Progenitor cell of endocrine pancreas (in vitro differentiated cells): ENCODE measurements around the gene NDUFAF8. TPM values are rescaled to one million over a fixed set of nuclear protein-coding genes. Genes with fewer than 3 reads are reported as not detected.
A peak's percentile ranks its signal among the peaks of the same experiment; 100 is the strongest.

Source experiments
- DNase-seq: peaks from one replicate; pipeline ENCODE4 v3.0.0; 2021; ENCODE audit warnings: low spot score; ENCODE audit not compliant: unreplicated experiment
- H3K27ac Mint-ChIP-seq: 2 replicates; pipeline ENCODE4 v1.8.0; 2021; ENCODE audit warnings: mild to moderate bottlenecking, moderate library complexity, mixed read lengths
- H3K27me3 Mint-ChIP-seq: 2 replicates; pipeline ENCODE4 v1.8.0; 2021; ENCODE audit warnings: mixed read lengths
- H3K36me3 Mint-ChIP-seq: 2 replicates; pipeline ENCODE4 v1.8.0; 2022; ENCODE audit warnings: mixed read lengths; ENCODE audit not compliant: insufficient read depth
- H3K4me1 Mint-ChIP-seq: 2 replicates; pipeline ENCODE4 v1.8.0; 2021; ENCODE audit warnings: low read depth, mixed read lengths
- H3K4me3 Mint-ChIP-seq: 2 replicates; pipeline ENCODE4 v1.8.0; 2021; ENCODE audit warnings: low read depth, mild to moderate bottlenecking, moderate library complexity, mixed read lengths
- H3K9me3 Mint-ChIP-seq: 2 replicates; pipeline ENCODE4 v1.8.0; 2021; ENCODE audit warnings: low read depth, mixed read lengths
- CTCF ChIP-seq: fragments of 200-600 bp; sonication (generic); IDR thresholded peaks from one replicate; pipeline ENCODE4 v1.5.0; 2021; ENCODE audit warnings: antibody characterized with exemption, mild to moderate bottlenecking; ENCODE audit not compliant: unreplicated experiment
- total RNA-seq: library from RNA; stranded (reverse); gene quantifications from 2 replicates; pipeline ENCODE4 v1.2.1, GENCODE V29; 2021

The NDUFAF8 gene
- total RNA-seq, 1 donor from 2014 or later, result 43.6 TPM

- no peaks in the 10 kb centered on the region for H3K9me3 Mint-ChIP-seq
- H3K27ac Mint-ChIP-seq, result no peak overlapping the region
- peaks cover 9% of the 10 kb centered on the region for H3K36me3 Mint-ChIP-seq
- no peak overlapping the region for H3K4me3 Mint-ChIP-seq
- H3K27me3 Mint-ChIP-seq, result no peaks in the 10 kb centered on the region
- peaks cover 5% of the 10 kb centered on the region for H3K4me1 Mint-ChIP-seq
- no peak for DNase-seq
- TF ChIP-seq CTCF, result no peak
Observed at GRCh38 chr17:81250286-81251093, 11.4 kb downstream of the NDUFAF8 start.

- Mint-ChIP-seq H3K27ac (no peak overlapping the region), H3K27me3 (no peaks in the 10 kb centered on the region), H3K4me3 (no peak overlapping the region), H3K4me1 (peaks cover 5% of the 10 kb centered on the region), H3K36me3 (peaks cover 9% of the 10 kb centered on the region), H3K9me3 (no peaks in the 10 kb centered on the region)
- no peak for DNase-seq
- TF ChIP-seq CTCF, result no peak
Observed at GRCh38 chr17:81251094-81251708, 12.1 kb downstream of the NDUFAF8 start.

- peaks cover 5% of the 10 kb centered on the region for H3K4me1 Mint-ChIP-seq
- H3K9me3 Mint-ChIP-seq, result no peaks in the 10 kb centered on the region
- TF ChIP-seq CTCF, result no peak
- DNase-seq, result no peak
- H3K4me3 Mint-ChIP-seq, result no peak overlapping the region
- peaks cover 9% of the 10 kb centered on the region for H3K36me3 Mint-ChIP-seq
- no peak overlapping the region for H3K27ac Mint-ChIP-seq
- no peaks in the 10 kb centered on the region for H3K27me3 Mint-ChIP-seq
Observed at GRCh38 chr17:81251709-81252301, 12.7 kb downstream of the NDUFAF8 start.

GRCh38 chr17:81252326-81252986 is 13.3 kb downstream of the NDUFAF8 start:
- H3K27ac Mint-ChIP-seq, result peak overlapping the region; percentile 6

More at GRCh38 chr17:81252326-81252986, 13.3 kb downstream of the NDUFAF8 start:
- no peak for TF ChIP-seq CTCF
- Mint-ChIP-seq H3K4me1 (peaks cover 5% of the 10 kb centered on the region), H3K4me3 (no peak overlapping the region), H3K9me3 (no peaks in the 10 kb centered on the region), H3K27me3 (no peaks in the 10 kb centered on the region), H3K36me3 (peaks cover 9% of the 10 kb centered on the region)
- DNase-seq, result no peak
